OCI-LY1 (cell line): ENCODE measurements around the gene HMOX1.

Experiments
- H2AFZ ChIP-seq: fragments of 200-600 bp; sonication (generic), shearing (Covaris generic); 2 replicates; pipeline ENCODE4 v1.6.0; 2014; ENCODE audit warnings: antibody characterized with exemption, mild to moderate bottlenecking, low read length
- H3F3A ChIP-seq: fragments of 200-600 bp; sonication (generic), shearing (Covaris generic); 2 replicates; pipeline ENCODE4 v1.6.0; 2014; ENCODE audit warnings: mild to moderate bottlenecking, antibody characterized with exemption, low read length, moderate library complexity; ENCODE audit not compliant: insufficient read depth
- H3K27ac ChIP-seq: fragments of 200-600 bp; sonication (generic); 2 replicates; pipeline ENCODE4 v1.5.1; 2014; ENCODE audit warnings: low read length, mixed run types, mild to moderate bottlenecking, low read depth; ENCODE audit not compliant: poor library complexity, severe bottlenecking
- H3K27me3 ChIP-seq: fragments of 200-600 bp; sonication (generic); 2 replicates; pipeline ENCODE4 v1.6.0; 2014; ENCODE audit warnings: antibody characterized with exemption, mild to moderate bottlenecking, low read length, moderate library complexity; ENCODE audit not compliant: insufficient read depth
- H3K36me3 ChIP-seq: fragments of 200-600 bp; sonication (generic); 2 replicates; pipeline ENCODE4 v1.6.1; 2014; ENCODE audit warnings: mild to moderate bottlenecking, antibody characterized with exemption, low read length, moderate library complexity, mixed read lengths; ENCODE audit not compliant: insufficient read depth
- H3K4me1 ChIP-seq: fragments of 200-600 bp; sonication (generic); 2 replicates; pipeline ENCODE4 v1.5.1; 2014; ENCODE audit warnings: mild to moderate bottlenecking, low read length, moderate library complexity; ENCODE audit not compliant: insufficient read depth, severe bottlenecking
- H3K4me2 ChIP-seq: fragments of 200-600 bp; sonication (generic), shearing (Covaris generic); 2 replicates; pipeline ENCODE4 v1.6.1; 2014; ENCODE audit warnings: low read length
- H3K4me3 ChIP-seq: fragments of 200-600 bp; sonication (generic); 2 replicates; pipeline ENCODE4 v1.5.1; 2014; ENCODE audit warnings: low read length, low read depth, mild to moderate bottlenecking, mixed read lengths; ENCODE audit not compliant: poor library complexity, severe bottlenecking
- H3K79me2 ChIP-seq: fragments of 200-600 bp; shearing (Covaris generic); 2 replicates; pipeline ENCODE4 v1.6.1; 2016; ENCODE audit warnings: mixed run types, low read length, mixed read lengths; ENCODE audit not compliant: insufficient read depth
- H3K9ac ChIP-seq: fragments of 200-600 bp; sonication (generic), shearing (Covaris generic); 2 replicates; pipeline ENCODE4 v1.6.1; 2014; ENCODE audit warnings: mild to moderate bottlenecking, low read length, mixed read lengths
- H3K9me2 ChIP-seq: fragments of 200-600 bp; sonication (generic), shearing (Covaris generic); 2 replicates; pipeline ENCODE4 v1.6.1; 2014; ENCODE audit warnings: low read depth, mild to moderate bottlenecking, low read length, mixed read lengths
- H3K9me3 ChIP-seq: fragments of 200-600 bp; shearing (Covaris generic); 2 replicates; pipeline ENCODE4 v1.6.1; 2014; ENCODE audit warnings: low read length, mixed read lengths
- H4K20me1 ChIP-seq: fragments of 200-600 bp; sonication (generic), shearing (Covaris generic); 2 replicates; pipeline ENCODE4 v1.6.0; 2016; ENCODE audit warnings: mild to moderate bottlenecking, low read length; ENCODE audit not compliant: insufficient read depth
- EZH2 ChIP-seq: fragments of 200-600 bp; sonication (generic), shearing (Covaris generic); IDR thresholded peaks from 2 replicates; pipeline ENCODE4 v1.8.0; 2017; ENCODE audit warnings: borderline replicate concordance, mixed run types, mild to moderate bottlenecking, antibody characterized with exemption, low read length, moderate library complexity, mixed read lengths
- TF ChIP-seq, protein P1 (sequence below): fragments of 200-600 bp; sonication (generic), shearing (Covaris generic); IDR thresholded peaks from 2 replicates; pipeline ENCODE4 v1.5.1; 2017; ENCODE audit warnings: mild to moderate bottlenecking, antibody characterized with exemption, low read length, moderate library complexity, mixed read lengths

HMOX1 gene

DNA sequence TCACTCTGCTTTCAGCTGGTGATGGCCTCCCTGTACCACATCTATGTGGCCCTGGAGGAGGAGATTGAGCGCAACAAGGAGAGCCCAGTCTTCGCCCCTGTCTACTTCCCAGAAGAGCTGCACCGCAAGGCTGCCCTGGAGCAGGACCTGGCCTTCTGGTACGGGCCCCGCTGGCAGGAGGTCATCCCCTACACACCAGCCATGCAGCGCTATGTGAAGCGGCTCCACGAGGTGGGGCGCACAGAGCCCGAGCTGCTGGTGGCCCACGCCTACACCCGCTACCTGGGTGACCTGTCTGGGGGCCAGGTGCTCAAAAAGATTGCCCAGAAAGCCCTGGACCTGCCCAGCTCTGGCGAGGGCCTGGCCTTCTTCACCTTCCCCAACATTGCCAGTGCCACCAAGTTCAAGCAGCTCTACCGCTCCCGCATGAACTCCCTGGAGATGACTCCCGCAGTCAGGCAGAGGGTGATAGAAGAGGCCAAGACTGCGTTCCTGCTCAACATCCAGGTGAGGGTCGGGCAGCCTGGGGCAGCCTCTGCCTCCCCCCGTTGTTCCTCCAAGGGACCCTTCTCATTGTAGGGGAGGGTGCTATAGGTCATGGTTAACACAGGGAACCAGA, 5.9 kb downstream of the HMOX1 start:
- Histone ChIP-seq H3K27me3 (no peaks in the 10 kb centered on the region), H3K9me2 (no peaks in the 10 kb centered on the region), H2AFZ (no peak overlapping the region), H3K9ac (no peak overlapping the region), H3K79me2 (peaks cover 3% of the 10 kb centered on the region; the same call in 1 of the 2 replicates), H3K9me3 (no peaks in the 10 kb centered on the region), H3F3A (no peaks in the 10 kb centered on the region), H3K4me3 (no peak overlapping the region), H4K20me1 (no peaks in the 10 kb centered on the region), H3K4me1 (peaks cover 27% of the 10 kb centered on the region), H3K27ac (no peak overlapping the region), H3K4me2 (no peak overlapping the region), H3K36me3 (peaks cover 48% of the 10 kb centered on the region)
- TF ChIP-seq, protein P1, sequence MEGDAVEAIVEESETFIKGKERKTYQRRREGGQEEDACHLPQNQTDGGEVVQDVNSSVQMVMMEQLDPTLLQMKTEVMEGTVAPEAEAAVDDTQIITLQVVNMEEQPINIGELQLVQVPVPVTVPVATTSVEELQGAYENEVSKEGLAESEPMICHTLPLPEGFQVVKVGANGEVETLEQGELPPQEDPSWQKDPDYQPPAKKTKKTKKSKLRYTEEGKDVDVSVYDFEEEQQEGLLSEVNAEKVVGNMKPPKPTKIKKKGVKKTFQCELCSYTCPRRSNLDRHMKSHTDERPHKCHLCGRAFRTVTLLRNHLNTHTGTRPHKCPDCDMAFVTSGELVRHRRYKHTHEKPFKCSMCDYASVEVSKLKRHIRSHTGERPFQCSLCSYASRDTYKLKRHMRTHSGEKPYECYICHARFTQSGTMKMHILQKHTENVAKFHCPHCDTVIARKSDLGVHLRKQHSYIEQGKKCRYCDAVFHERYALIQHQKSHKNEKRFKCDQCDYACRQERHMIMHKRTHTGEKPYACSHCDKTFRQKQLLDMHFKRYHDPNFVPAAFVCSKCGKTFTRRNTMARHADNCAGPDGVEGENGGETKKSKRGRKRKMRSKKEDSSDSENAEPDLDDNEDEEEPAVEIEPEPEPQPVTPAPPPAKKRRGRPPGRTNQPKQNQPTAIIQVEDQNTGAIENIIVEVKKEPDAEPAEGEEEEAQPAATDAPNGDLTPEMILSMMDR = no peak
- TF ChIP-seq EZH2 = no peak

DNA sequence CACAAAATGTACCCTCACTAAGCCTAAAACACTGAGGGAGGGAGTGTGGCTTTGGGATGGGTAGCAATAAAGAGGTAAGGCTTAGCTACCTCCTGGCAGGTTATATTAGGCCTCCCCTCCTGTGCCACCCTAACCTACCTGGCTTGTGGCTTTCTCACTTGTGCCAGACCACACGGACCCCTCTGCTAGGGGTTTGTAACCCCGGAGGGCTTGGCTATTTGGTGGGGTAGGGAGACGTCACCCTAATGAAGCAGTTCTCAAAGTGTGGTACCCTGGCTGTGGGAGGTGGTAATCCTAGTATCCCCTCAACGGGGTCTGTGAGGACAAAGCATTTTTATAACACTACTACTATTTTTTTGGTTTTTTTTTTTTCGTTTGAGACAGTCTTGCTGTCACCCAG, 10.0 kb downstream of the HMOX1 start:
- no peaks in the 10 kb centered on the region for H3K27me3 ChIP-seq
- H3K27ac ChIP-seq = no peak overlapping the region
- H3K9ac ChIP-seq = no peak overlapping the region
- no peak overlapping the region for H2AFZ ChIP-seq
- TF ChIP-seq EZH2 = no peak
- TF ChIP-seq, protein P1 = no peak
- H3K9me2 ChIP-seq = no peaks in the 10 kb centered on the region
- no peaks in the 10 kb centered on the region for H3K9me3 ChIP-seq
- H3F3A ChIP-seq = no peaks in the 10 kb centered on the region
- H3K4me2 ChIP-seq = no peak overlapping the region
- no peak overlapping the region for H3K4me3 ChIP-seq
- H3K36me3 ChIP-seq = peaks cover 32% of the 10 kb centered on the region
- H4K20me1 ChIP-seq = no peaks in the 10 kb centered on the region
- peaks cover 21% of the 10 kb centered on the region for H3K4me1 ChIP-seq
- H3K79me2 ChIP-seq = no peaks in the 10 kb centered on the region

DNA sequence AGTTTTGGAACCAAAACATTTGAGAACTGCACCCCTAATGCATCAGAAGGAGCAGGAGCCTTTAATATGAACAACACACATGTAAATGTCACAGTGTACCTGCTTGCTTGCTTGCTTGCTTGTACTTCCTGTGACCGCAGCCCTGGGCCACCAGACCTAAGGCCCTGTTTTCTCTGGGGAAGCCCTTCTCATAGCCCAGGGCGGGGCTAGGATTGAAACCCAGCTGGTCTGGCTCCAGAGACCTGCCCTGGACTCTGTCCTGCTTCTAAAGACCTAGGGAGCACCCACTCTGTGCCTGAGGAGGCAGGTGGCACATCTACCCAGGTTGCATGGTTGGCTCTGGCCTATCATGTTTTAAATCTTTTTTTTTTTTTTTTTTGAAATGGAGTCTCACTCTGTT, 11.5 kb downstream of the HMOX1 start:
- peak overlapping the region; percentile 31; the same call in 1 of the 2 replicates for H3K9ac ChIP-seq
- H3K4me1 ChIP-seq = peaks cover 33% of the 10 kb centered on the region
- TF ChIP-seq, protein P1 = no peak
- TF ChIP-seq EZH2 = no peak
- no peaks in the 10 kb centered on the region for H4K20me1 ChIP-seq
- no peak overlapping the region for H3K4me3 ChIP-seq
- H3K4me2 ChIP-seq = no peak overlapping the region
- no peaks in the 10 kb centered on the region for H3K27me3 ChIP-seq
- no peaks in the 10 kb centered on the region for H3F3A ChIP-seq
- no peaks in the 10 kb centered on the region for H3K9me2 ChIP-seq
- H2AFZ ChIP-seq = no peak overlapping the region
- peak overlapping the region; percentile 60 for H3K27ac ChIP-seq
- H3K9me3 ChIP-seq = no peaks in the 10 kb centered on the region
- no peaks in the 10 kb centered on the region for H3K79me2 ChIP-seq
- H3K36me3 ChIP-seq = peaks cover 20% of the 10 kb centered on the region
